Fibroblast of lung (primary cell): ENCODE measurements around the gene CDK5RAP1. TPM values are rescaled to one million over a fixed set of nuclear protein-coding genes. Genes with fewer than 3 reads are reported as not detected.
A peak's percentile ranks its signal among the peaks of the same experiment; 100 is the strongest.

Source experiments
- DNase-seq, 2 donors: peaks; one replicate each; pipeline versions ENCODE4 v3.0.0 to v3.0.0-alpha.2; 2010; ENCODE audit warnings: low read depth in 2 of 2
- H2AFZ ChIP-seq: 2 replicates; pipeline ENCODE4 v1.5.1; 2012; ENCODE audit warnings: low read length, control low read depth, inconsistent platforms
- H3K27ac ChIP-seq: 2 replicates; pipeline ENCODE4 v1.5.1; 2011; ENCODE audit warnings: low read length, control low read depth; ENCODE audit not compliant: insufficient read depth
- H3K27me3 ChIP-seq: 2 replicates; pipeline ENCODE4 v1.5.1; 2011; ENCODE audit warnings: mild to moderate bottlenecking, low read length; ENCODE audit not compliant: control insufficient read depth, insufficient read depth
- H3K36me3 ChIP-seq: 2 replicates; pipeline ENCODE4 v1.5.1; 2011; ENCODE audit warnings: low read length; ENCODE audit not compliant: control insufficient read depth, insufficient read depth
- H3K4me1 ChIP-seq: 2 replicates; pipeline ENCODE4 v1.5.1; 2011; ENCODE audit warnings: low read length; ENCODE audit not compliant: control insufficient read depth, insufficient read depth; ENCODE audit errors: extremely low read depth
- H3K4me2 ChIP-seq: 2 replicates; pipeline ENCODE4 v1.5.1; 2011; ENCODE audit warnings: low read length, control low read depth; ENCODE audit not compliant: insufficient read depth; ENCODE audit errors: extremely low read depth
- H3K4me3 ChIP-seq, 4 experiments: fragments of 200-600 bp in 1 of 4; sonication (generic) in 1 of 4; replicated peaks in 1 of 4; 2 replicates each; pipeline ENCODE4 v1.5.1; 2011 to 2016; ENCODE audit warnings: low read length in 4 of 4, low read depth in 3 of 4, mild to moderate bottlenecking in 3 of 4, control low read depth in 2 of 4, inconsistent platforms in 1 of 4, mixed read lengths in 1 of 4; ENCODE audit not compliant: insufficient read depth in 1 of 4; ENCODE audit errors: control extremely low read depth in 1 of 4
- H3K79me2 ChIP-seq: 2 replicates; pipeline ENCODE4 v1.5.1; 2012; ENCODE audit warnings: mild to moderate bottlenecking, low read length, inconsistent platforms; ENCODE audit not compliant: control insufficient read depth, insufficient read depth
- H3K9ac ChIP-seq: 2 replicates; pipeline ENCODE4 v1.5.1; 2011; ENCODE audit warnings: mild to moderate bottlenecking, low read length, control low read depth; ENCODE audit not compliant: insufficient read depth
- H3K9me3 ChIP-seq: 2 replicates; pipeline ENCODE4 v1.5.1; 2012; ENCODE audit warnings: low read depth, low read length; ENCODE audit not compliant: control insufficient read depth, insufficient read depth
- H4K20me1 ChIP-seq: 2 replicates; pipeline ENCODE4 v1.5.1; 2011; ENCODE audit warnings: low read length; ENCODE audit not compliant: control insufficient read depth, insufficient read depth; ENCODE audit errors: extremely low read depth
- CTCF ChIP-seq, 2 donors: IDR thresholded peaks in 1 of 2; conservative IDR thresholded peaks in 1 of 2; 1 replicate in 1 of 2; 2 replicates in 1 of 2; pipeline ENCODE4 v1.5.1; 2011 to 2012; ENCODE audit warnings: low read length in 2 of 2, control low read depth in 1 of 2, inconsistent platforms in 1 of 2, low read depth in 1 of 2, mild to moderate bottlenecking in 1 of 2
- EZH2 ChIP-seq: IDR thresholded peaks from 2 replicates; pipeline ENCODE4 v1.5.1; 2012; ENCODE audit warnings: low read length, control low read depth, mild to moderate bottlenecking; ENCODE audit errors: missing control alignments
- polyA plus RNA-seq, 2 donors: library from polyadenylated mRNA; depleted of rRNA in 1 of 2; stranded (reverse) in 1 of 2; unstranded in 1 of 2; fragments of >200 nt; gene quantifications; 2 replicates each; pipeline ENCODE4 v1.2.1, GENCODE V29; 2011 to 2012; ENCODE audit warnings: missing spikeins in 1 of 2
- total RNA-seq: library from RNA; depleted of rRNA; stranded (reverse); fragments of >200 nt; gene quantifications from 2 replicates; pipeline ENCODE4 v1.2.1, GENCODE V29; 2014

The CDK5RAP1 gene
- total and polyA plus RNA-seq, 2 donors (not counting 1 experiment from before 2014, with no cell fraction given): 22.4 to 23.8 TPM

GRCh38 chr20:33445881-33446625 lies 44.7 kb upstream of the CDK5RAP1 start:
- H3K27me3 ChIP-seq: no peaks in the 10 kb centered on the region
- H3K4me3 ChIP-seq: no peak overlapping the region
- H4K20me1 ChIP-seq: no peaks in the 10 kb centered on the region
- H3K9me3 ChIP-seq: no peaks in the 10 kb centered on the region
- H3K36me3 ChIP-seq: no peaks in the 10 kb centered on the region
- no peak overlapping the region for H2AFZ ChIP-seq
- no peak overlapping the region for H3K27ac ChIP-seq
- H3K4me1 ChIP-seq: peaks cover 4% of the 10 kb centered on the region
- TF ChIP-seq CTCF (conservative IDR thresholded peaks at IDR 0.05 in 1 of 2, IDR thresholded peaks at IDR 0.05 in 1 of 2; ENCODE audit: low read depth in 1 of 2, low read length in 2 of 2): no peak
- TF ChIP-seq EZH2: no peak
- no peak for DNase-seq
- no peak overlapping the region for H3K9ac ChIP-seq
- H3K79me2 ChIP-seq: no peaks in the 10 kb centered on the region
- H3K4me2 ChIP-seq: no peak overlapping the region

- peak in 1 of 2 donors; percentile 29 for DNase-seq
- H2AFZ ChIP-seq: no peak overlapping the region
- no peaks in the 10 kb centered on the region for H3K36me3 ChIP-seq
- peak overlapping the region in 2 of 4 experiments; percentile 71 to 80 for H3K4me3 ChIP-seq
- H3K27ac ChIP-seq: no peak overlapping the region
- H3K79me2 ChIP-seq: no peaks in the 10 kb centered on the region
- H3K9me3 ChIP-seq: no peaks in the 10 kb centered on the region
- peak overlapping the region; percentile 94 for H3K4me2 ChIP-seq
- H3K27me3 ChIP-seq: no peaks in the 10 kb centered on the region
- H3K4me1 ChIP-seq: peaks cover 4% of the 10 kb centered on the region
- no peaks in the 10 kb centered on the region for H4K20me1 ChIP-seq
- no peak overlapping the region for H3K9ac ChIP-seq
- TF ChIP-seq CTCF (conservative IDR thresholded peaks at IDR 0.05 in 1 of 2, IDR thresholded peaks at IDR 0.05 in 1 of 2; ENCODE audit: low read depth in 1 of 2, low read length in 2 of 2): peak in 1 of 2 donors; percentile 38
- TF ChIP-seq EZH2: no peak
Measured at GRCh38 chr20:33444797-33445560, 43.7 kb upstream of the CDK5RAP1 start.

- Histone ChIP-seq H3K36me3 (no peaks in the 10 kb centered on the region), H3K27me3 (no peaks in the 10 kb centered on the region), H3K27ac (peak within 1 kb of the TSS; percentile 23), H3K4me1 (peaks cover 4% of the 10 kb centered on the region), H3K4me2 (peak within 1 kb of the TSS; percentile 94), H3K79me2 (no peaks in the 10 kb centered on the region), H2AFZ (peak within 1 kb of the TSS; percentile 98), H3K4me3 (peak within 1 kb of the TSS; percentile 66 to 80 (median 75)), H3K9ac (peak within 1 kb of the TSS; percentile 75), H4K20me1 (no peaks in the 10 kb centered on the region), H3K9me3 (no peaks in the 10 kb centered on the region)
- DNase-seq: peak; percentile 71 to 78
- TF ChIP-seq CTCF (conservative IDR thresholded peaks at IDR 0.05 in 1 of 2, IDR thresholded peaks at IDR 0.05 in 1 of 2; ENCODE audit: low read depth in 1 of 2, low read length in 2 of 2): no peak
- TF ChIP-seq EZH2: no peak
Measured at GRCh38 chr20:33443512-33444239, 42.4 kb upstream of the CDK5RAP1 start, which contains the start of gene SNTA1. Gene SNTA1 (minus strand): TSS chr20:33443763. CDS start chr20:33443620, 143 bp downstream.
